Cardiac fibroblast (primary cell): ENCODE results near the gene KRT12.

Source experiments
- DNase-seq, 2 donors: peaks; one replicate each; pipeline versions ENCODE4 v3.0.0 to v3.0.0-alpha.2; 2010; ENCODE audit warnings: low read depth in 2 of 2
- H3K4me3 ChIP-seq, 2 donors: replicated peaks in 1 of 2; 1 replicate in 1 of 2; 2 replicates in 1 of 2; pipeline ENCODE4 v1.5.1; 2011; ENCODE audit warnings: low read depth in 2 of 2, low read length in 2 of 2, mild to moderate bottlenecking in 2 of 2, moderate library complexity in 1 of 2
- CTCF ChIP-seq: IDR thresholded peaks from one replicate; pipeline ENCODE4 v1.5.1; 2011; ENCODE audit warnings: low read depth, mild to moderate bottlenecking, low read length, inconsistent platforms

Gene KRT12

GRCh38 chr17:40873255-40873654 is 6.2 kb upstream of the KRT12 start:
- no peak for TF ChIP-seq CTCF
- H3K4me3 ChIP-seq: no peak overlapping the region
- no peak for DNase-seq

- no peak for TF ChIP-seq CTCF
- DNase-seq: no peak
- H3K4me3 ChIP-seq: no peak overlapping the region
These were observed 5.4 kb upstream of the KRT12 start for GRCh38 chr17:40872416-40872815.

- no peak overlapping the region for H3K4me3 ChIP-seq
- TF ChIP-seq CTCF: no peak
- DNase-seq: no peak
These were observed 4.3 kb upstream of the KRT12 start for GRCh38 chr17:40871316-40871715.

- no peak for TF ChIP-seq CTCF
- no peak for DNase-seq
- H3K4me3 ChIP-seq: no peak overlapping the region
These were observed 3.1 kb upstream of the KRT12 start for GRCh38 chr17:40870136-40870535.

- no peak for TF ChIP-seq CTCF
- DNase-seq: peak in 1 of 2 donors; percentile 11
- no peak overlapping the region for H3K4me3 ChIP-seq
These were observed 2.2 kb downstream of the KRT12 start for GRCh38 chr17:40864661-40865390.

GRCh38 chr17:40862985-40863733 is 3.9 kb downstream of the KRT12 start:
- DNase-seq: peak; percentile 5 to 21
- TF ChIP-seq CTCF: peak; percentile 56

More at GRCh38 chr17:40862985-40863733, 3.9 kb downstream of the KRT12 start:
- no peak overlapping the region for H3K4me3 ChIP-seq
